ENCODE results near the gene SPIN1. TPM values are rescaled to one million over a fixed set of nuclear protein-coding genes. Genes with fewer than 3 reads are reported as not detected.

SPIN1 gene
- total and polyA plus RNA-seq, 2 of the 8 experiments (the other 6 are each of a cell fraction or from before 2014, with no cell fraction given), result 69.9 to 139 TPM

- Histone ChIP-seq H3K23me2 (ENCODE audit: low read depth, low read length) (no peaks in the 10 kb centered on the region), H3K4me3 (ENCODE audit: extremely low read depth in 1 of 4, insufficient read depth in 2 of 4, low read depth in 3 of 4, low read length in 4 of 4) (no peak overlapping the region), H2BK15ac (ENCODE audit: low read length) (no peak overlapping the region), H3K9me3 (ENCODE audit: insufficient read depth in 2 of 2, low read depth in 1 of 2, low read length in 1 of 2) (peaks cover 5% of the 10 kb centered on the region in 2 experiments; a peak in 2 of 4 replicates), H3K4ac (replicated peaks; ENCODE audit: insufficient read length, low read depth, low read length) (no peak overlapping the region), H3K79me2 (ENCODE audit: control insufficient read depth in 1 of 2, insufficient read depth in 2 of 2, low read length in 2 of 2) (no peaks in the 10 kb centered on the region), H4K91ac (replicated peaks; ENCODE audit: insufficient read length, low read length) (no peak overlapping the region), H2BK20ac (ENCODE audit: low read length) (no peak overlapping the region), H2AK5ac (ENCODE audit: low read depth, low read length) (no peak overlapping the region), H4K5ac (ENCODE audit: insufficient read length, low read depth, low read length) (no peak overlapping the region), H3K79me1 (ENCODE audit: low read depth, low read length) (no peaks in the 10 kb centered on the region), H3K27ac (ENCODE audit: low read depth, low read length) (no peak overlapping the region), H2BK5ac (ENCODE audit: low read depth, low read length) (no peak overlapping the region), H3K4me1 (replicated peaks in 1 of 4; ENCODE audit: control insufficient read depth in 3 of 4, insufficient read depth in 4 of 4, low read length in 3 of 4) (peaks cover 0 to 3% (median 0%) of the 10 kb centered on the region in 4 experiments; a peak in 2 of 7 replicates), H2BK12ac (ENCODE audit: low read depth, low read length) (no peak overlapping the region), H3K18ac (ENCODE audit: extremely low read depth, low read length) (no peak overlapping the region), H2AFZ (ENCODE audit: low read length) (no peak overlapping the region), H3K27me3 (replicated peaks in 1 of 4; ENCODE audit: control insufficient read depth in 3 of 4, extremely low read depth in 1 of 4, insufficient read depth in 3 of 4, low read length in 3 of 4) (no peaks in the 10 kb centered on the region), H3K36me3 (ENCODE audit: control insufficient read depth in 2 of 4, insufficient read depth in 4 of 4, low read length in 3 of 4) (no peaks in the 10 kb centered on the region), H3K14ac (ENCODE audit: insufficient read length) (no peak overlapping the region), H2BK120ac (replicated peaks; ENCODE audit: low read depth, low read length) (no peak overlapping the region), H3K9ac (replicated peaks in 1 of 4; ENCODE audit: extremely low read depth in 1 of 4, low read depth in 3 of 4, low read length in 3 of 4) (no peak overlapping the region), H3K56ac (replicated peaks; ENCODE audit: insufficient read length, low read depth, low read length) (no peak overlapping the region), H3K23ac (ENCODE audit: insufficient read length) (no peak overlapping the region), H4K8ac (ENCODE audit: extremely low read depth, insufficient read depth, low read length) (no peak overlapping the region), H4K20me1 (replicated peaks in 1 of 2; ENCODE audit: control insufficient read depth in 1 of 2, insufficient read depth in 2 of 2, low read length in 2 of 2) (no peaks in the 10 kb centered on the region), H3K4me2 (ENCODE audit: insufficient read depth in 1 of 2, low read depth in 2 of 2, low read length in 2 of 2) (no peak overlapping the region)
- ChIA-PET CTCF (ENCODE audit: partially characterized antibody) (interaction anchor here (0.6 to 1.9 kb wide), 4 partner anchors 10 to 85 kb away, joined by 3 to 4 read pairs (median 3); no protein-coding TSS in a partner anchor), POLR2A (ENCODE audit: partially characterized antibody) (interaction anchor here (1.3 to 1.6 kb wide), 2 partner anchors 8 to 23 kb away, joined by 3 to 6 read pairs; partner anchors contain the start of gene SPIN1)
- no peak for TF ChIP-seq CTBP2 (IDR thresholded peaks at IDR 0.05; ENCODE audit: borderline replicate concordance, insufficient read depth, insufficient read length, low read length)
- no peak for TF ChIP-seq SP2 (IDR thresholded peaks at IDR 0.05; ENCODE audit: low read length)
- TF ChIP-seq CTCF (IDR thresholded peaks at IDR 0.05; ENCODE audit: control extremely low read depth in 1 of 3, insufficient read depth in 1 of 3, low read depth in 1 of 3, low read length in 3 of 3), result no peak
- no peak for TF ChIP-seq USF2 (IDR thresholded peaks at IDR 0.05; ENCODE audit: low read length)
- TF ChIP-seq KDM1A (IDR thresholded peaks at IDR 0.05; ENCODE audit: borderline replicate concordance, low read length), result no peak
- TF ChIP-seq GABPA (IDR thresholded peaks at IDR 0.05; ENCODE audit: borderline replicate concordance, insufficient read depth, low read length), result no peak
- TF ChIP-seq SIX5 (IDR thresholded peaks at IDR 0.05; ENCODE audit: low read depth, low read length), result no peak
- FAIRE-seq, result no peak
- no peak for DNase-seq (ENCODE audit: low read depth in 1 of 2, low spot score in 2 of 2)
- 96% methylated on average over 2 of the region's 2 CpGs; no CpG with 5 or more reads in 1 of the 2 experiments for WGBS, 2 experiments (ENCODE audit: extremely low coverage in 1 of 2, insufficient coverage in 1 of 2, insufficient read length in 1 of 2, insufficient replicate concordance in 2 of 2, low coverage in 1 of 2, low lambda C conversion rate in 2 of 2, missing lambda C conversion rate in 1 of 2)
Observed at GRCh38 chr9:88364706-88365105, 23.5 kb upstream of the SPIN1 start.
